ENCODE data around the gene SLC6A8. TPM values are rescaled to one million over a fixed set of nuclear protein-coding genes. Genes with fewer than 3 reads are reported as not detected.

SLC6A8 gene
- total RNA-seq, 1 donor from 2014 or later, result 57.9 TPM

DNA sequence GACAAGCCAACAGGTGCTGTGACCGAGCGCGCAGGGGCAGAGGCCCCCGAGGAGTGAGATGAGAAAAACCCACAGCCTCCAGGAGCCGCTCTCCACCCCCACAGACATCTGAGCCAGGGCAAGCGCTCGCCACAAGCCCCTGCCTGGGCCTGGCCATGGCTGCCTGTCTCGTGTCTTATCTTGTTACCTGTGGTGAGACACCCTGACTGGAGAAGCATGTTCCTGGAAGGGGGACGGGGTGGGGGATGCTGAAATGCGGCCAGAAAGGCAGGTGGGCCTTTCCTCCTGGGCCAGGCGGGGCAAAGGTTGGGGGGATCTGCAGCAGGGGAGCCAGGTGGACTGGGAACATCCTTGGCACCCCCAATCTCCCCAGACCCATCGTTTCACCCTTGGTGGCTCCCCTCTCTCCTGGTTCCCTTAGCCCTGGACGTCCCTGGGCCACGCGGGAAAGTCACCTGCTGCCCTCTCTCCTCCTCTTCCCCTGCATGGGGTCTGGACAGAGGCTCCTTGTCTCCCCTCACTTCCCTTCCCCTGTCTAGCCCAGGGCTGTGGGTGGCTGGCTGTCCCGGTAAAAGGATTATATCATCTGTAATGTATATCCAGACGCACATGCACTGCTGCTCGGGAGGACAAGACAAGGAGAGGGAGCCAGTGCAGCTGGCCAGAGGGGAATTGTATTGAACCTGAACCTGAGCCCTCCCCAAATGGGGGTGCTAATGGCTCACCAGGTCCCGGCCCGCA, 49.1 kb upstream of the SLC6A8 start:
- Histone ChIP-seq H3K36me3 (ENCODE audit: insufficient read depth, low read length) (no peaks in the 10 kb centered on the region), H4K20me1 (ENCODE audit: insufficient read depth, low read length) (no peaks in the 10 kb centered on the region), H3K4me3 (ENCODE audit: insufficient read depth, low read depth, low read length) (no peak overlapping the region), H3K27me3 (ENCODE audit: insufficient read depth, low read length) (peaks cover 11% of the 10 kb centered on the region), H3K9ac (ENCODE audit: low read length) (no peak overlapping the region), H3K9me3 (ENCODE audit: insufficient read depth, low read depth, low read length) (no peaks in the 10 kb centered on the region), H2AFZ (ENCODE audit: low read depth, low read length) (no peak overlapping the region), H3K4me1 (ENCODE audit: insufficient read depth, low read length) (peaks cover 3% of the 10 kb centered on the region), H3K4me2 (ENCODE audit: low read length) (no peak overlapping the region), H3K79me2 (ENCODE audit: insufficient read depth, low read length) (no peaks in the 10 kb centered on the region), H3K27ac (ENCODE audit: low read depth, low read length) (no peak overlapping the region)
- FAIRE-seq (no peak), DNase-seq (ENCODE audit: low read depth) (no peak)
- TF ChIP-seq, protein P1, sequence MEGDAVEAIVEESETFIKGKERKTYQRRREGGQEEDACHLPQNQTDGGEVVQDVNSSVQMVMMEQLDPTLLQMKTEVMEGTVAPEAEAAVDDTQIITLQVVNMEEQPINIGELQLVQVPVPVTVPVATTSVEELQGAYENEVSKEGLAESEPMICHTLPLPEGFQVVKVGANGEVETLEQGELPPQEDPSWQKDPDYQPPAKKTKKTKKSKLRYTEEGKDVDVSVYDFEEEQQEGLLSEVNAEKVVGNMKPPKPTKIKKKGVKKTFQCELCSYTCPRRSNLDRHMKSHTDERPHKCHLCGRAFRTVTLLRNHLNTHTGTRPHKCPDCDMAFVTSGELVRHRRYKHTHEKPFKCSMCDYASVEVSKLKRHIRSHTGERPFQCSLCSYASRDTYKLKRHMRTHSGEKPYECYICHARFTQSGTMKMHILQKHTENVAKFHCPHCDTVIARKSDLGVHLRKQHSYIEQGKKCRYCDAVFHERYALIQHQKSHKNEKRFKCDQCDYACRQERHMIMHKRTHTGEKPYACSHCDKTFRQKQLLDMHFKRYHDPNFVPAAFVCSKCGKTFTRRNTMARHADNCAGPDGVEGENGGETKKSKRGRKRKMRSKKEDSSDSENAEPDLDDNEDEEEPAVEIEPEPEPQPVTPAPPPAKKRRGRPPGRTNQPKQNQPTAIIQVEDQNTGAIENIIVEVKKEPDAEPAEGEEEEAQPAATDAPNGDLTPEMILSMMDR (IDR thresholded peaks at IDR 0.05; ENCODE audit: insufficient read depth, low read depth, low read length), result no peak
- TF ChIP-seq EZH2 (IDR thresholded peaks at IDR 0.05; ENCODE audit: insufficient read depth, low read length), result no peak
- Mint-ChIP-seq H3K36me3 (ENCODE audit: low read depth, unreplicated experiment) (no peaks in the 10 kb centered on the region), H3K27ac (ENCODE audit: unreplicated experiment) (no peak overlapping the region), H3K4me1 (ENCODE audit: low read depth, unreplicated experiment) (no peaks in the 10 kb centered on the region), H3K9me3 (ENCODE audit: unreplicated experiment) (no peaks in the 10 kb centered on the region), H3K27me3 (ENCODE audit: low read depth, unreplicated experiment) (peaks cover 32% of the 10 kb centered on the region), H3K4me3 (ENCODE audit: unreplicated experiment) (no peak overlapping the region)

DNA sequence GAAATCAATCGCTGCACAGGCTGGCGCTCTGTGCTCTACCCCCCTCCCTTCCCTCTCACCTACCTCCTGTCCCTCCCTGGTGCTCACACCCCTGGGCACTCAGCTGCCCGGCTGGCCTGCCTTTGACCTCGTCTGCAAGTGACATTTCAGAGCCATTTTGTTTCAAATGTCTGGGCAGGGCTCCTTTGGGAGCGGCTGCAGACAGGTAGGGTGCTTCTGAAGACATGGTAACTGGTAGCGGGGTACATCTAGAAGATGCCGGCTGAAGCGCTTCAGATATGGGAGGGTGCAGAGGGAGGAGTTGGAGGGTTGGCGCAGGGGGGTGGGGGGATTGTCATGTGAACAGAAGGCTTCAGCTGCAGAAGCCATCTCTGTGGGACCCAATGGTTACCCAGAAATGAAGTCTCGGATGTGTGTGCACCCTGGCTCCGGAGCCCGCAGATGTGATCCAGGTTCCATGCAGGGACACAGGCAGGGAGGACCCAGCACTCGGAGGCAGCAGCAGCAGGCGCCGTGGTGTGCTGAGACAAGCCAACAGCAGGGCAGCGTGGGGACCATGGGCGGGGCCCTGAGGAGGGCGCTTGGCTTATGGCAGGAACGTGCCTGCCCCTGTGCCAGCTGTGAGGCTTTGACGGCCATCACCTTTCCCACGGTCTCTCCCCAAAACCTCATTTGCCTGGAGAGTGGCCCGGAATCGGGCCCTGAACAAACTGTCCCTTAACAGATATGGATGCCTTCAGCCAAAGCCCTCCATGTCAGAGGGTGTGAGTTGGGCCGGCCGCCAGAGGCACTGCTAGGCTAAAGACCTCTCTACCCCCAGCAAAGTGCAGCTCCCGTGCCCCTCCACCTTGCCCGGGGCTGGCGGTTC, 48.3 kb upstream of the SLC6A8 start:
- H3K9me3 ChIP-seq (ENCODE audit: insufficient read depth, low read depth, low read length), result no peaks in the 10 kb centered on the region
- Mint-ChIP-seq H3K4me3 (ENCODE audit: unreplicated experiment) (no peak overlapping the region), H3K36me3 (ENCODE audit: low read depth, unreplicated experiment) (no peaks in the 10 kb centered on the region), H3K27me3 (ENCODE audit: low read depth, unreplicated experiment) (peaks cover 31% of the 10 kb centered on the region), H3K9me3 (ENCODE audit: unreplicated experiment) (no peaks in the 10 kb centered on the region), H3K27ac (ENCODE audit: unreplicated experiment) (no peak overlapping the region), H3K4me1 (ENCODE audit: low read depth, unreplicated experiment) (no peaks in the 10 kb centered on the region)
- DNase-seq (ENCODE audit: low read depth), result no peak
- no peak overlapping the region for H3K4me2 ChIP-seq (ENCODE audit: low read length)
- no peak overlapping the region for H2AFZ ChIP-seq (ENCODE audit: low read depth, low read length)
- FAIRE-seq, result no peak
- H3K36me3 ChIP-seq (ENCODE audit: insufficient read depth, low read length), result no peaks in the 10 kb centered on the region
- peaks cover 11% of the 10 kb centered on the region for H3K27me3 ChIP-seq (ENCODE audit: insufficient read depth, low read length)
- H4K20me1 ChIP-seq (ENCODE audit: insufficient read depth, low read length), result no peaks in the 10 kb centered on the region
- no peak for TF ChIP-seq EZH2 (IDR thresholded peaks at IDR 0.05; ENCODE audit: insufficient read depth, low read length)
- TF ChIP-seq, protein P1 (IDR thresholded peaks at IDR 0.05; ENCODE audit: insufficient read depth, low read depth, low read length), result no peak
- H3K4me3 ChIP-seq (ENCODE audit: insufficient read depth, low read depth, low read length), result no peak overlapping the region
- no peaks in the 10 kb centered on the region for H3K79me2 ChIP-seq (ENCODE audit: insufficient read depth, low read length)
- no peak overlapping the region for H3K9ac ChIP-seq (ENCODE audit: low read length)
- no peak overlapping the region for H3K27ac ChIP-seq (ENCODE audit: low read depth, low read length)
- peaks cover 3% of the 10 kb centered on the region for H3K4me1 ChIP-seq (ENCODE audit: insufficient read depth, low read length)
